ENCODE data around the gene ABLIM2.

Gene ABLIM2

GRCh38 chr4:7987148-7987989, 171.2 kb downstream of the ABLIM2 start:
- peak in 2 of 3 experiments; percentile 64 to 81 for DNase-seq (ENCODE audit: low read depth in 2 of 3, low spot score in 2 of 3)

- no peak for DNase-seq (ENCODE audit: low read depth in 2 of 3, low spot score in 2 of 3)
These were observed 172.6 kb downstream of the ABLIM2 start for GRCh38 chr4:7985891-7986441.

GRCh38 chr4:7985072-7985471, 173.5 kb downstream of the ABLIM2 start:
- no peak for DNase-seq (ENCODE audit: low read depth in 2 of 3, low spot score in 2 of 3)

- no peak for DNase-seq (ENCODE audit: low read depth in 2 of 3, low spot score in 2 of 3)
These were observed 174.2 kb downstream of the ABLIM2 start for GRCh38 chr4:7984286-7984925.

GRCh38 chr4:7983296-7983695, 175.3 kb downstream of the ABLIM2 start:
- DNase-seq (ENCODE audit: low read depth in 2 of 3, low spot score in 2 of 3), result no peak

GRCh38 chr4:7981738-7982394, 176.7 kb downstream of the ABLIM2 start:
- no peak for DNase-seq (ENCODE audit: low read depth in 2 of 3, low spot score in 2 of 3)

GRCh38 chr4:7980036-7980435, 178.6 kb downstream of the ABLIM2 start:
- DNase-seq (ENCODE audit: low read depth in 2 of 3, low spot score in 2 of 3), result no peak

GRCh38 chr4:7979652-7979968, 179.0 kb downstream of the ABLIM2 start:
- no peak for DNase-seq (ENCODE audit: low read depth in 2 of 3, low spot score in 2 of 3)

- DNase-seq (ENCODE audit: low read depth in 2 of 3, low spot score in 2 of 3), result no peak
These were observed 179.5 kb downstream of the ABLIM2 start for GRCh38 chr4:7978907-7979651.

GRCh38 chr4:7978489-7978888, 180.1 kb downstream of the ABLIM2 start:
- no peak for DNase-seq (ENCODE audit: low read depth in 2 of 3, low spot score in 2 of 3)

- no peak for DNase-seq (ENCODE audit: low read depth in 2 of 3, low spot score in 2 of 3)
These were observed 182.0 kb downstream of the ABLIM2 start for GRCh38 chr4:7976634-7977033.

- no peak for DNase-seq (ENCODE audit: low read depth in 2 of 3, low spot score in 2 of 3)
These were observed 182.6 kb downstream of the ABLIM2 start for GRCh38 chr4:7976025-7976424.

- no peak for DNase-seq (ENCODE audit: low read depth in 2 of 3, low spot score in 2 of 3)
These were observed 184.2 kb downstream of the ABLIM2 start for GRCh38 chr4:7974425-7974824.

- DNase-seq (ENCODE audit: low read depth in 2 of 3, low spot score in 2 of 3), result no peak
These were observed 185.1 kb downstream of the ABLIM2 start for GRCh38 chr4:7973545-7973981.

GRCh38 chr4:7971881-7972500, 186.6 kb downstream of the ABLIM2 start:
- DNase-seq (ENCODE audit: low read depth in 2 of 3, low spot score in 2 of 3), result no peak

- no peak for DNase-seq (ENCODE audit: low read depth in 2 of 3, low spot score in 2 of 3)
These were observed 187.4 kb downstream of the ABLIM2 start for GRCh38 chr4:7971159-7971631.

- no peak for DNase-seq (ENCODE audit: low read depth in 2 of 3, low spot score in 2 of 3)
These were observed 188.2 kb downstream of the ABLIM2 start for GRCh38 chr4:7970361-7970946.

- no peak for DNase-seq (ENCODE audit: low read depth in 2 of 3, low spot score in 2 of 3)
These were observed 190.2 kb downstream of the ABLIM2 start for GRCh38 chr4:7968262-7968896.

- no peak for DNase-seq (ENCODE audit: low read depth in 2 of 3, low spot score in 2 of 3)
These were observed 190.9 kb downstream of the ABLIM2 start for GRCh38 chr4:7967501-7968261.

All from activated CD8-positive, alpha-beta memory T cell treated with anti-CD3 and anti-CD28 coated beads for 48 hours (primary cell).